GM12874 (cell line): Measurements from ENCODE around the gene DCAF17.

Experiments
- CTCF ChIP-seq: IDR thresholded peaks from 2 replicates; pipeline ENCODE4 v1.5.1; 2011; ENCODE audit warnings: low read depth, mild to moderate bottlenecking, control low read depth, low read length, moderate library complexity; ENCODE audit not compliant: insufficient read depth

The DCAF17 gene

GRCh38 chr2:171530378-171530777 is 96.4 kb downstream of the DCAF17 start:
- no peak for TF ChIP-seq CTCF

- no peak for TF ChIP-seq CTCF
These were observed 97.3 kb downstream of the DCAF17 start for GRCh38 chr2:171531291-171531690.

- no peak for TF ChIP-seq CTCF
These were observed 97.9 kb downstream of the DCAF17 start for GRCh38 chr2:171531836-171532450.

GRCh38 chr2:171533331-171533730 is 99.3 kb downstream of the DCAF17 start:
- no peak for TF ChIP-seq CTCF
